Nephron progenitor cell (in vitro differentiated cells): ENCODE data around the gene ZNF117.
"Not testable (repeated sequence)": the region's sequence is repeated elsewhere in the genome, so short reads cannot be mapped to it uniquely, and the experiment has no call there.

Experiments used
- DNase-seq: peaks from one replicate; pipeline ENCODE4 v3.0.0; 2021
- H3K27ac Mint-ChIP-seq: 2 replicates; pipeline ENCODE4 v1.8.0; 2021; ENCODE audit warnings: mild to moderate bottlenecking, moderate library complexity, mixed read lengths
- H3K27me3 Mint-ChIP-seq: 2 replicates; pipeline ENCODE4 v1.8.0; 2021; ENCODE audit warnings: mild to moderate bottlenecking, low read depth, mixed read lengths; ENCODE audit not compliant: poor library complexity
- H3K36me3 Mint-ChIP-seq: 2 replicates; pipeline ENCODE4 v1.8.0; 2021; ENCODE audit warnings: low read depth, mixed read lengths
- H3K4me1 Mint-ChIP-seq: 2 replicates; pipeline ENCODE4 v1.8.0; 2021; ENCODE audit warnings: mixed read lengths
- H3K4me3 Mint-ChIP-seq: 2 replicates; pipeline ENCODE4 v1.8.0; 2021; ENCODE audit warnings: mild to moderate bottlenecking, moderate library complexity, mixed read lengths
- H3K9me3 Mint-ChIP-seq: 2 replicates; pipeline ENCODE4 v1.8.0; 2021; ENCODE audit warnings: mild to moderate bottlenecking, moderate library complexity, mixed read lengths
- TF ChIP-seq, protein P1 (sequence below): fragments of 200-600 bp; sonication (generic); IDR thresholded peaks from 2 replicates; pipeline ENCODE4 v1.5.0; 2021; ENCODE audit warnings: antibody characterized with exemption

The ZNF117 gene

DNA sequence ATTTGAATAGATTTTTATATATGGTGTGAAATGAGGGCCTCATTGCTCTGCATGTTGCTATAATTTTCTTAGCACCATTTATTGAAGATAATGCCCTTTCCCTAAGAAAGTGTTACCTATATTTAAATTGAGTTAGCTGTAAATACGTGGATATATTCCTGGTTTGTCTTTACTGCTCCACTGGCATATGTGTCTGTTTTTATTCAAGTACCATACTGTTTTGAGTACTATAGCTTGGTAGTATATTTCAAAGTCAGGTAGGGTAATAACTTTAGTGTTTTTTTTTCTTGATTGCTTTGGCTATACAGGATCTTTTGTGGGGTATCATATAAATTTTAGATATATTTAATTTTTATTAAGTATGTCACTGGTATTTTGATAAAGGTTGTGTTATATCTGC lies 56.4 kb downstream of the ZNF117 start:
- H3K27ac Mint-ChIP-seq, result no peak overlapping the region
- TF ChIP-seq, protein P1, sequence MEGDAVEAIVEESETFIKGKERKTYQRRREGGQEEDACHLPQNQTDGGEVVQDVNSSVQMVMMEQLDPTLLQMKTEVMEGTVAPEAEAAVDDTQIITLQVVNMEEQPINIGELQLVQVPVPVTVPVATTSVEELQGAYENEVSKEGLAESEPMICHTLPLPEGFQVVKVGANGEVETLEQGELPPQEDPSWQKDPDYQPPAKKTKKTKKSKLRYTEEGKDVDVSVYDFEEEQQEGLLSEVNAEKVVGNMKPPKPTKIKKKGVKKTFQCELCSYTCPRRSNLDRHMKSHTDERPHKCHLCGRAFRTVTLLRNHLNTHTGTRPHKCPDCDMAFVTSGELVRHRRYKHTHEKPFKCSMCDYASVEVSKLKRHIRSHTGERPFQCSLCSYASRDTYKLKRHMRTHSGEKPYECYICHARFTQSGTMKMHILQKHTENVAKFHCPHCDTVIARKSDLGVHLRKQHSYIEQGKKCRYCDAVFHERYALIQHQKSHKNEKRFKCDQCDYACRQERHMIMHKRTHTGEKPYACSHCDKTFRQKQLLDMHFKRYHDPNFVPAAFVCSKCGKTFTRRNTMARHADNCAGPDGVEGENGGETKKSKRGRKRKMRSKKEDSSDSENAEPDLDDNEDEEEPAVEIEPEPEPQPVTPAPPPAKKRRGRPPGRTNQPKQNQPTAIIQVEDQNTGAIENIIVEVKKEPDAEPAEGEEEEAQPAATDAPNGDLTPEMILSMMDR, result no peak
- no peak overlapping the region for H3K4me3 Mint-ChIP-seq
- peaks cover 45% of the 10 kb centered on the region for H3K36me3 Mint-ChIP-seq
- peaks cover 54% of the 10 kb centered on the region for H3K9me3 Mint-ChIP-seq
- no peaks in the 10 kb centered on the region for H3K4me1 Mint-ChIP-seq
- no peak for DNase-seq
- H3K27me3 Mint-ChIP-seq, result no peaks in the 10 kb centered on the region

DNA sequence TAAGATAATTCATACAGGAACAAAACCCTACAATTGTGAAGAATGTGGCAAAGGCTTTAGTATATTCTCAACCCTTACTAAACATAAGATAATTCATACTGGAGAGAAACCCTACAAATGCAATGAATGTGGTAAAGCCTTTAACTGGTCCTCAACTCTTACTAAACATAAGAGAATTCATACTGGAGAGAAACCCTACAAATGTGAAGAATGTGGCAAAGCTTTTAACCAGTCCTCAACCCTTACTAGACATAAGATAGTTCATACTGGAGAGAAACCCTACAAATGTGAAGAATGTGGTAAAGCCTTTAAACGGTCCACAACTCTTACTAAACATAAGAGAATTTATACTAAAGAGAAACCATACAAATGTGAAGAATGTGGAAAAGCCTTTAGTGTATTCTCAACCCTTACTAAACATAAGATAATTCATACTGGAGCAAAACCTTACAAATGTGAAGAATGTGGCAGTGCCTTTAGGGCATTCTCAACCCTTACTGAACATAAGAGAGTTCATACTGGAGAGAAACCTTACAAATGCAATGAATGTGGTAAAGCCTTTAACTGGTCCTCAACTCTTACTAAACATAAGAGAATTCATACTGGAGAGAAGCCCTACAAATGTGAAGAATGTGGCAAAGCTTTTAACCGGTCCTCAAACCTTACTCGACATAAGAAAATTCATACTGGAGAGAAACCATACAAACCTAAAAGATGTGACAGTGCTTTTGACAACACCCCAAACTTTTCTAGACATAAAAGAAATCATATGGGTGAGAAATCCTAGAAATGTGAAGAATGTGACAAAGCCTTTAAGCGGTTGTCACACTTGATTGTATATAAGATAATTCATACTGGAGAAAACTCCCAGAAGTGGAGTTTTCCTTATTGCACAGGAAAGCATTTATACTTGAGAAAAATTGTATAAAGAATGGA lies 62.3 kb downstream of the ZNF117 start:
- peaks cover 93% of the 10 kb centered on the region for H3K9me3 Mint-ChIP-seq
- not testable (repeated sequence) for H3K4me1 Mint-ChIP-seq, DNase-seq, H3K4me3 Mint-ChIP-seq, H3K27ac Mint-ChIP-seq, H3K27me3 Mint-ChIP-seq
- peaks cover 86% of the 10 kb centered on the region for H3K36me3 Mint-ChIP-seq
